ENCODE data around the gene GRIK1.

Gene GRIK1

DNA sequence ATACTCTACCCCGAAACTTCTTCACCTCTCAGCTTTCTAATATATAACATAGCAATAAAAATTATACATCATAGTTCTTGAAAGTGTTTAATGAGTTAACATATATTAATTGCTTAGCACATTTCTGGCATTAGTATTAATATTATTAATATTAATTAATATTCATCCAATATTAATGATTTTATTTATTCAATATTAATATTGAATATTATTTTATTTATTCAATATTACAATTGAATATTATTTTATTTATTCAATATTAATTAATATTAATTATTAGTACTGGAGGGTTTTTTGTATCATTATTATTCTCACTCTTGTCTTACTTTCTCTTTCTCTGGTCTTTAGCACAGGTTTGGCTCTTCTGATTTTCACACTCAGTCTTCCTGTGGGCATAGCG is 105.2 kb downstream of the GRIK1 start:
- no peak for DNase-seq (ENCODE audit: low read depth, low spot score)
- H3K27ac ChIP-seq: no peak overlapping the region

DNA sequence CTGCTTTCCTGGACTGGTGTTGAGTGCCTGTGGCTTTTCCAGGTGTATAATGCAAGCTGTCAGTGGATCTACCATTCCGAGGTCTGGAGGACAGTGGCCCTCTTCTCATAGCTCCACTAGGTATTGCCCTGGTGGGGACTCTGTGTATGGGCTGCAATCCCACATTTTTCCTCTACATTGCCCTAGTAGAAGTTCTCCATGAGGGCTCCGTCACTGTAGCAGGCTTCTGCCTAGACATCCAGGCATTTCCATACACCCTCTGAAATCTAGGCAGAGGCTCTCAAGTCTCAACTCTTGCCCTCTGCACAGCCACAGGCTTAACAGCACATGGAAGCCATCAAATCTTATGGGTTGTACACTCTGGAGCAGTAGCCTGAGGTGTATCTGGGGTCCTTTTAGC is 107.6 kb downstream of the GRIK1 start:
- no peak overlapping the region for H3K27ac ChIP-seq

DNA sequence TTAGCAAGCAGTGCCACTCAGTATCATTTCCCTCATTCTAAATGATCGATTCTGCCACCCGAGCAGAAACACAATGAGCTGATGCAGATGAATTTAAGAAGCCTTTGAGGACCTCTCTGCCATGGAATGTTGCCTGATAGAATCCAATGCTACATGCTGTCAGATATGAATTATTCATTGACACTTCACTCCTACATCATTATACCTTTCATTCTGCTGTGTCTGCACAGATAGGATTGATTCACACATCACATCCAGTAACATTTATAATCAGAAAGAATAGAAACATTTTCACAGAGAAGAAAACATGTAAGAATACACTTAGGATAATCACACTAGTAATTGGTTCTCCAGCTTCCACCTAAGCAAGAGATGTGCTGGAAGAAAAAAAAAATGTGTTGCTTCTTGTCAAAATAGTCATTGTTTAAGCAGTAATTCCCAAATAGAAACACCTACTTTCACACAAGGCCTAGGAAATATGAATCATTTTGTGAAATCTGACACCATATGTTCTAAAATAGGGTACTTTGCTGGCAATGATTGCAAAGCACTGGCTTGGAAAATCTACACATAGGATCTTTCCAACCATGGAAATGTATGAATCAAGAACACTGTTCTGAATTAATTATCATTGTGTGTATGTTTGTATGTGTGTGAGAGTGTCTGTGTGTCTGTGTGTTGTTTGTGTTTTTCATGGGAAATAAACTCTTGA is 110.1 kb downstream of the GRIK1 start:
- no peak overlapping the region for H3K27ac ChIP-seq
- no peak for DNase-seq (ENCODE audit: low read depth, low spot score)

More for the DNA sequence above, 107.6 kb downstream of the GRIK1 start:
- no peak for DNase-seq (ENCODE audit: low read depth, low spot score)

- no peak for DNase-seq (ENCODE audit: low read depth, low spot score)
- H3K27ac ChIP-seq: no peak overlapping the region
These were observed 112.1 kb downstream of the GRIK1 start for GRCh38 chr21:29827647-29828046.

- H3K27ac ChIP-seq: no peak overlapping the region
- DNase-seq (ENCODE audit: low read depth, low spot score): no peak
These were observed 112.6 kb downstream of the GRIK1 start for GRCh38 chr21:29827236-29827635.

GRCh38 chr21:29826386-29826785 is 113.4 kb downstream of the GRIK1 start:
- no peak for DNase-seq (ENCODE audit: low read depth, low spot score)
- no peak overlapping the region for H3K27ac ChIP-seq

GRCh38 chr21:29825936-29826335 is 113.9 kb downstream of the GRIK1 start:
- no peak for DNase-seq (ENCODE audit: low read depth, low spot score)
- H3K27ac ChIP-seq: no peak overlapping the region

- DNase-seq (ENCODE audit: low read depth, low spot score): no peak
- no peak overlapping the region for H3K27ac ChIP-seq
These were observed 114.5 kb downstream of the GRIK1 start for GRCh38 chr21:29825345-29825744.

DNA sequence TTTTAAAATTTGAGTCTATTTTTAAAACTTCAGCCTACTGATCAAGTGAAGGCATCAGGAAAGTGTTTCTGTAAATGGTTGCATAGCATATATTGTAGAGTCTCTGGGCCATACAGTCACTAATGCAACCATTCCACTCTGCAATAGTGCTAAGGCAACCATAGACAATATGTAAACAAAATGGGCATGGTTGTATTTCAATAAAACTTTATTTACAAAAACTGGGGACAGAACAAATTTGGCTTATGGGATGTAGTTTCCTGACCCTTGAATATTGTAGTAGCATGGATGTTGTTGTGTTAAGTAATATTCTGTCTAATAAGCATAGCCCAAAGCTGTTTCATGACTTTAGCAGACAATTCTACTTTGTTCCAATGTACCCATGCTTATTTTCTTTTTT is 117.7 kb downstream of the GRIK1 start:
- H3K27ac ChIP-seq: no peak overlapping the region

DNA sequence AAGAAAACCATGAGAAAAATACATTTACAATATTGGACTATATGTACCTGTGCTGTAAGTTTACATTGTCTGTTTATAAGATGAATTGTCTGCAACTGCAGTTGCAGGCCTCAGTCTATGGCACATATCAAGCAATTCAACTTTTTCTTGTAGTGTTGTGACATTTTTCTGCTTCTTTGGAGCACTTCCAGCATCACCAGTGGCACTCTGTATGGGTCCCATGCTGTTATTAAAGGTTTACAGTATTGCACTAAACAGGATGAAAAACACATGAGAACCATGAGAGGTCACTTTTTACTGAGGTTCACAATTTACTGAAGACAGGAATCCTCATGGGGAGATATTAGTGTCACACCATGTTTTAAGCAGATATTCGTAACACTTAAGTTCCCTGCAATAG is 118.6 kb downstream of the GRIK1 start:
- no peak for DNase-seq (ENCODE audit: low read depth, low spot score)
- H3K27ac ChIP-seq: no peak overlapping the region

More for the DNA sequence above, 117.7 kb downstream of the GRIK1 start:
- DNase-seq (ENCODE audit: low read depth, low spot score): no peak

DNA sequence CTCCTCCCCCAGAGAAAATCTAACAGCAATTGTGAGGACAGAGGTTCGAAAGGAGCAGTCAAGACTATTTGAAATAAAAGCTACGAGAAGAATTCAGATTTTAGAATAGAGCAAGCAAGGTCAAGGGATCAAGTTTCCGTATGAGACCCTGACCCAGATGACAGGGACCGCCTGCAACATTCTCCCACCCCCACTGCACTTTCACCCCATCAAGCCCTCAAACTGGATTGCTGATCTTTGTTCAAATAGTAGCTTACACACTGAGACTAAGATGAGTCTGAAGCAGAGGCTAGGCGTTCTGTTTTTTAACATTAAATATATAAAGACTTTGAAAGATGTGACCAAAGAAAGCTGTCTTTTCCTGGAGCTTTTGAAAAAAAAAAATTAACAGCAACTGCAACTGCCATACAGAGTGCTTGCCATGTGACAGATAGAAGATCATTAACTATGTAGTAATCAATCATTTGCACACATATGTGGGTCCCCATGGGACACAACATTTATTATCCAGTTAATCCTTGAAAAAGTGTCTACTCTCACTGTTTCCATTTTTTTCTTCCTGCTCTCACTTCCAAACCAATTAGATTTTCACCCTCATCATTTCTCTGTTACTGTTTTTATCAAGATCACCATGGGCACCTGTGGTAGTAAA is 120.0 kb downstream of the GRIK1 start:
- DNase-seq (ENCODE audit: low read depth, low spot score): no peak
- no peak overlapping the region for H3K27ac ChIP-seq

DNA sequence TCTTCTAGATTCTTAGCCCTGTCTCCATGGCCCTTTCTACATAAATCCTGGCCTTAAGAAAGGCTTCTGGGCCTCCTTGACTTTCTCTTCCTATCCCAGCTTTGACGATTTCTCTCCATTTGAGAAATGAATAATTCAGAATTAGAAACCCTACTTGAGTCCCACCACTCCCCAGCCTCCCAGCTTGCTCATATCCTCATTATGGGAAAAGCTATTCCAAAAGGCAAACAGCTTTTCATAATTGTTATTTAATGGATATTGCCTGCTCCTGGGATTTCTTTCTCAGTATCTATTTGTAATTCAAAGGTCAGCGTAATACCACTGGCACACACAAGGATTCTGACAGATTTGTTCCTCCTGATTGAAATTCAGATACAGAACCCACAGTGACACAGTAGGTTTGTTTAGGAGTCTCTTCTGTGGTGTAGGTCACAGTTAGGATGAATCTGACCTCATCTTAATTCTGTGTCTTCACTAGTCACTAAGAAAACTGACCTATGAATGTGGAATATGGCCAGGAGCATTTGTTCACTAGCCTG is 121.3 kb downstream of the GRIK1 start:
- H3K27ac ChIP-seq: no peak overlapping the region
- DNase-seq (ENCODE audit: low read depth, low spot score): no peak

DNA sequence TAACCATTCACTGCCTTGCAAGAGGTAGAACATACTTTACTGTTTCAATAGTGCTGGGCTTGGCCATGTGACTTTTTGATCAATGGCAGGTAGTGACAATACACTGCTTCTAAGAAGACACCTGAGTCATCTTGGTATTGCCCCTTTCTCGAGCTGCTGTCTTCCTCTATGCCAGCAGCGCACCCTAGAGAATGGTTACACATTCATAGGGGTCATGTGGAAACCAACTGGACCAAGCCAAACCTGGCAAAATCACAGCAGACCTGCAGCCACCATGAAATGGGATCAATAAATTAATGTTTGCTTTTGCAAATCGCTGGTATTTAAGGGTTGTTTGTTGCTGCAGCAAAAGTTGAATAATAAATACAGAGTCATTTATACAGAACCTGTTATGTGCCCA is 122.3 kb downstream of the GRIK1 start:
- DNase-seq (ENCODE audit: low read depth, low spot score): no peak
- H3K27ac ChIP-seq: no peak overlapping the region

GRCh38 chr21:29812947-29813346 is 126.8 kb downstream of the GRIK1 start:
- no peak for DNase-seq (ENCODE audit: low read depth, low spot score)
- H3K27ac ChIP-seq: no peak overlapping the region

- H3K27ac ChIP-seq: no peak overlapping the region
- no peak for DNase-seq (ENCODE audit: low read depth, low spot score)
These were observed 128.9 kb downstream of the GRIK1 start for GRCh38 chr21:29810871-29811270.

GRCh38 chr21:29808153-29808552 is 131.6 kb downstream of the GRIK1 start:
- no peak for DNase-seq (ENCODE audit: low read depth, low spot score)
- no peak overlapping the region for H3K27ac ChIP-seq

DNA sequence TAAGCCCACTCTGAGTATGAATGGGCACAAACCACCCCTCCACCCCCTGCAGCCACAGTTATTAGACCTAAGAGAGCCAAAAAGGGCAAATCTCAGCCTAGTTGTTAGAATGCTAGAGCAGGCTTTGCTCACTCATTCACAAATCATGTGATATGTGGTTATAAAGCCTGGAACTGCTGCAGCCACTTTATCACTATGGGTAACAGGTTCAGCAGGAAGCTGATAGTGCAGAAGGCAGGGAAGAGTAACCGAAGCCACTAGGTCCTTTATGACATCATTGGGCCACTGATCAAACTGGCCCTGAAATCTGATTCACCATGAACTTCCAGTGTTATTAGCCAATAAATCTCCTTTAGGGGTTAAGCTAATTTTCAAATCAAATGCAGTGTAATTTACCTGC is 134.7 kb downstream of the GRIK1 start:
- peak; percentile 12 for DNase-seq (ENCODE audit: low read depth, low spot score)
- no peak overlapping the region for H3K27ac ChIP-seq

DNA sequence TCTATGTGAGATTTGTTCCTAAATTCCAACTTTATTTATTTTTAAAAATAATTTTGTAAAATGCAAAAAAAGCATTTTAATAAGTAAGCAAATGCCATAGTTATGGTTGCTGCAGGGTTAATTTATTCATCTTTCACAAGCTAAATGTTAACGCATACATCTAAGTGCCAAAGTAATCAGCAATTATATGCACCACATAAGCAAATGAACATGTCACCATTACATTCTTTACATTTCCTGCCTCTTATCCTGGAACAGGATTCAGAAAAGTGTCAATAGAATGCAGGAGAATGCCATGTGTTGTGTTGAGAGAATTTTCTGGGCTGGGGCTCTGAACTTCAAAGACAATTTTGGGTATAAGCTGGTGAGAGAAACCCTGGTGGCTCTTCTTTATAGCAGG is 136.6 kb downstream of the GRIK1 start:
- no peak overlapping the region for H3K27ac ChIP-seq
- DNase-seq (ENCODE audit: low read depth, low spot score): no peak

DNA sequence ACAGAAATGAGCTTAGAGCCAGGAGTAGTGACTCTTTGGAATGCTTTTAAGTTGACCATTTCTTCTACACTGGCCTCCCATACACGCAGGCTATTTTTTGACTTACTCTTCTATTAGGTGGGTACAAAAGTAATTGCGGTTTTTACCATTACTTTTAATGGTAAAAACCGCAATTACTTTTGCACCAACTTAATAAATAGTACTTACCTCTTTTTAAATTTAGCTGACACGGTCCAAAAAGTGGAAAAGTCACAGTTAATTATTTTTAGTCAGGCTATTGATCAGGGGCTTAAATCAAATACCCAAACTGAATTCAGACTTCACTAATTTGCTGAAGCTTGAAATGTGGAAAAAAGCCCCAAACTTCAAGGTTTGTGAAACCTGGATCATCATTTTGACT is 138.7 kb downstream of the GRIK1 start:
- H3K27ac ChIP-seq: no peak overlapping the region
- no peak for DNase-seq (ENCODE audit: low read depth, low spot score)

DNA sequence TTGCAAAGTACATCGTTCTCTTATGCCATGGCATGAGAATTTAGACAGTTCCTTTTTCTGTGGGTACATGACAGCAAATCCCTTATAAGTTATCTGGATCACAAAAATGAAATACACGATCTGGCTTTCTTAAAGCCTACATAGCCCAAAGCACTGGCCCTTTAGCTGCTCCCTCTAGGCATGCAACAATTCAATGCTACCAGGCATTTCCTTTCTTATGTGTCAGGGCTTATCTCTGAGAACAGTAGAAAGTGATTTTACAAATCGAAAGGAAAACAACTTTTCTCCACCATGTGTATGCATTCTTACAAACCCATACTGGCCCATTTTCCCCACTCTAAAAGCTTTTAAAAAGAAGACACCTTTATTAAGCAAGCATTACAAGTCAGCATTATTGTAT is 139.7 kb downstream of the GRIK1 start:
- DNase-seq (ENCODE audit: low read depth, low spot score): no peak
- H3K27ac ChIP-seq: no peak overlapping the region

GRCh38 chr21:29798840-29799239 is 141.0 kb downstream of the GRIK1 start:
- DNase-seq (ENCODE audit: low read depth, low spot score): no peak
- H3K27ac ChIP-seq: no peak overlapping the region

DNA sequence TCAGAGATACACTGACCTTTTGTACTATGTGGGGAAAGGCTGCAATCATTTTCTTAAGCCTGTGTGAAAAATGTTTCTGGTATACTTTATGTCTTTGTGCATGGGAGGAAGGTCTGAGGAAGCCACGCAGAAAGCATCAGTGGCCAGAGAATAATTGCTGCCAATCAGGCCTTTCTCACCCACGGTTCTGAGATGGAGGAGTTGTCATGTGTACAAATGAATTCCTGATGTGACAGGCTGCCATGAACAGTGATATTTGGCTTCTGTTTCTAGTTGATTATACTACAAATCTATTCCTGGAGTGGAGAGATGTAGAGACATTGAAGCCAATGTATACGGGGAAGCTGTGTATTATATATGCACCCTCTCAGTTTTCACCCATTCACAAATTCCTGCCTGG is 142.6 kb downstream of the GRIK1 start:
- no peak for DNase-seq (ENCODE audit: low read depth, low spot score)
- H3K27ac ChIP-seq: no peak overlapping the region
